Dendritic cell treated with granulocyte-macrophage colony-stimulating factor and Interleukin-4, amounts not matched to agents 40 ng/mL and 50 ng/mL, for 4 days (primary cell): ENCODE results near the gene CTNND2.
A peak's percentile ranks its signal among the peaks of the same experiment; 100 is the strongest.

ENCODE experiments used
- H3K27ac Mint-ChIP-seq: one replicate; pipeline ENCODE4 v1.8.0; 2022; ENCODE audit warnings: mild to moderate bottlenecking, mixed read lengths
- H3K27me3 Mint-ChIP-seq: one replicate; pipeline ENCODE4 v1.8.0; 2022; ENCODE audit warnings: mild to moderate bottlenecking, mixed read lengths
- H3K36me3 Mint-ChIP-seq: one replicate; pipeline ENCODE4 v1.8.0; 2022; ENCODE audit warnings: low read depth, mixed read lengths
- H3K4me1 Mint-ChIP-seq: one replicate; pipeline ENCODE4 v1.8.0; 2022; ENCODE audit warnings: low read depth, mixed read lengths
- H3K4me3 Mint-ChIP-seq: one replicate; pipeline ENCODE4 v1.8.0; 2022; ENCODE audit warnings: mild to moderate bottlenecking, moderate library complexity, mixed read lengths
- H3K9me3 Mint-ChIP-seq: one replicate; pipeline ENCODE4 v1.8.0; 2022; ENCODE audit warnings: mixed read lengths
- intact Hi-C: fragments of 100-400 bp; cut with micrococcal nuclease; formaldehyde crosslinking; loops from one replicate; pipeline ENCODE4 v1.15.0; 2022

CTNND2 gene

GRCh38 chr5:11302663-11303062, 601.6 kb downstream of the CTNND2 start:
- intact Hi-C loops = no loop called here
- Mint-ChIP-seq H3K36me3 (no peaks in the 10 kb centered on the region), H3K27me3 (no peaks in the 10 kb centered on the region), H3K9me3 (no peaks in the 10 kb centered on the region), H3K4me3 (no peak overlapping the region), H3K4me1 (peaks cover 27% of the 10 kb centered on the region), H3K27ac (no peak overlapping the region)

- intact Hi-C loops = no loop called here
- Mint-ChIP-seq H3K27me3 (no peaks in the 10 kb centered on the region), H3K36me3 (no peaks in the 10 kb centered on the region), H3K27ac (no peak overlapping the region), H3K9me3 (no peaks in the 10 kb centered on the region), H3K4me1 (peaks cover 27% of the 10 kb centered on the region), H3K4me3 (no peak overlapping the region)
Observed at GRCh38 chr5:11301171-11301570, 603.1 kb downstream of the CTNND2 start.

GRCh38 chr5:11300736-11301135, 603.5 kb downstream of the CTNND2 start:
- Mint-ChIP-seq H3K27ac (peak overlapping the region; percentile 18), H3K36me3 (no peaks in the 10 kb centered on the region), H3K27me3 (no peaks in the 10 kb centered on the region), H3K4me1 (peaks cover 27% of the 10 kb centered on the region), H3K9me3 (no peaks in the 10 kb centered on the region), H3K4me3 (no peak overlapping the region)
- intact Hi-C loops = no loop called here

GRCh38 chr5:11298877-11299276, 605.4 kb downstream of the CTNND2 start:
- H3K27me3 Mint-ChIP-seq = no peaks in the 10 kb centered on the region
- H3K27ac Mint-ChIP-seq = no peak overlapping the region
- H3K36me3 Mint-ChIP-seq = no peaks in the 10 kb centered on the region
- H3K9me3 Mint-ChIP-seq = no peaks in the 10 kb centered on the region
- intact Hi-C loops = no loop called here
- H3K4me1 Mint-ChIP-seq = peaks cover 27% of the 10 kb centered on the region
- H3K4me3 Mint-ChIP-seq = no peak overlapping the region

GRCh38 chr5:11293523-11293922, 610.7 kb downstream of the CTNND2 start:
- Mint-ChIP-seq H3K27ac (no peak overlapping the region), H3K27me3 (peaks cover 3% of the 10 kb centered on the region), H3K4me3 (no peak overlapping the region), H3K36me3 (no peaks in the 10 kb centered on the region), H3K4me1 (no peaks in the 10 kb centered on the region), H3K9me3 (no peaks in the 10 kb centered on the region)
- intact Hi-C loops = no loop called here

GRCh38 chr5:11292648-11293356, 611.4 kb downstream of the CTNND2 start:
- Mint-ChIP-seq H3K9me3 (no peaks in the 10 kb centered on the region), H3K36me3 (no peaks in the 10 kb centered on the region), H3K4me1 (no peaks in the 10 kb centered on the region), H3K4me3 (no peak overlapping the region), H3K27me3 (peaks cover 3% of the 10 kb centered on the region), H3K27ac (no peak overlapping the region)
- intact Hi-C loops = no loop called here

- Mint-ChIP-seq H3K36me3 (no peaks in the 10 kb centered on the region), H3K27ac (no peak overlapping the region), H3K27me3 (peaks cover 3% of the 10 kb centered on the region), H3K4me1 (no peaks in the 10 kb centered on the region), H3K4me3 (no peak overlapping the region), H3K9me3 (no peaks in the 10 kb centered on the region)
- intact Hi-C loops = no loop called here
Observed at GRCh38 chr5:11289733-11290132, 614.5 kb downstream of the CTNND2 start.

GRCh38 chr5:11289208-11289607, 615.0 kb downstream of the CTNND2 start:
- peaks cover 3% of the 10 kb centered on the region for H3K27me3 Mint-ChIP-seq
- H3K27ac Mint-ChIP-seq = no peak overlapping the region
- no peak overlapping the region for H3K4me3 Mint-ChIP-seq
- H3K36me3 Mint-ChIP-seq = no peaks in the 10 kb centered on the region
- H3K4me1 Mint-ChIP-seq = no peaks in the 10 kb centered on the region
- H3K9me3 Mint-ChIP-seq = no peaks in the 10 kb centered on the region
- intact Hi-C loops = no loop called here

- Mint-ChIP-seq H3K27ac (no peak overlapping the region), H3K9me3 (peaks cover 8% of the 10 kb centered on the region), H3K4me3 (no peak overlapping the region), H3K4me1 (no peaks in the 10 kb centered on the region), H3K36me3 (no peaks in the 10 kb centered on the region), H3K27me3 (no peaks in the 10 kb centered on the region)
- intact Hi-C loops = no loop called here
Observed at GRCh38 chr5:11281842-11282241, 622.4 kb downstream of the CTNND2 start.

GRCh38 chr5:11277323-11277722, 626.9 kb downstream of the CTNND2 start:
- Mint-ChIP-seq H3K4me1 (no peaks in the 10 kb centered on the region), H3K36me3 (no peaks in the 10 kb centered on the region)
- intact Hi-C loops = no loop called here

GRCh38 chr5:11273180-11273903, 630.9 kb downstream of the CTNND2 start:
- H3K9me3 Mint-ChIP-seq = no peaks in the 10 kb centered on the region
- no peak overlapping the region for H3K4me3 Mint-ChIP-seq
- H3K27ac Mint-ChIP-seq = no peak overlapping the region
- H3K36me3 Mint-ChIP-seq = no peaks in the 10 kb centered on the region
- no peaks in the 10 kb centered on the region for H3K27me3 Mint-ChIP-seq
- H3K4me1 Mint-ChIP-seq = no peaks in the 10 kb centered on the region
- intact Hi-C loops = no loop called here

More at GRCh38 chr5:11277323-11277722, 626.9 kb downstream of the CTNND2 start:
- Mint-ChIP-seq H3K4me3 (no peak overlapping the region), H3K27me3 (no peaks in the 10 kb centered on the region), H3K27ac (no peak overlapping the region), H3K9me3 (peaks cover 8% of the 10 kb centered on the region)

GRCh38 chr5:11269515-11269914, 634.7 kb downstream of the CTNND2 start:
- H3K36me3 Mint-ChIP-seq = no peaks in the 10 kb centered on the region
- intact Hi-C loops = loop anchor here (5.0 kb wide), 1 partner anchor 223 kb away; no protein-coding TSS in a partner anchor
- no peak overlapping the region for H3K4me3 Mint-ChIP-seq
- no peaks in the 10 kb centered on the region for H3K4me1 Mint-ChIP-seq
- no peaks in the 10 kb centered on the region for H3K27me3 Mint-ChIP-seq
- no peak overlapping the region for H3K27ac Mint-ChIP-seq
- H3K9me3 Mint-ChIP-seq = no peaks in the 10 kb centered on the region

GRCh38 chr5:11268891-11269290, 635.4 kb downstream of the CTNND2 start:
- Mint-ChIP-seq H3K27ac (no peak overlapping the region), H3K4me1 (no peaks in the 10 kb centered on the region), H3K36me3 (no peaks in the 10 kb centered on the region), H3K4me3 (no peak overlapping the region), H3K27me3 (no peaks in the 10 kb centered on the region), H3K9me3 (no peaks in the 10 kb centered on the region)
- intact Hi-C loops = loop anchor here (5.0 kb wide), 1 partner anchor 223 kb away; no protein-coding TSS in a partner anchor

GRCh38 chr5:11266331-11266730, 637.9 kb downstream of the CTNND2 start:
- Mint-ChIP-seq H3K9me3 (no peaks in the 10 kb centered on the region), H3K36me3 (no peaks in the 10 kb centered on the region), H3K27me3 (no peaks in the 10 kb centered on the region), H3K4me3 (no peak overlapping the region), H3K27ac (no peak overlapping the region), H3K4me1 (no peaks in the 10 kb centered on the region)
- intact Hi-C loops = loop anchor here (5.0 kb wide), 1 partner anchor 226 kb away; no protein-coding TSS in a partner anchor
